ENCODE measurements around the gene TBL1X.
"Not testable (repeated sequence)": the region's sequence is repeated elsewhere in the genome, so short reads cannot be mapped to it uniquely, and the experiment has no call there.

The TBL1X gene

DNA sequence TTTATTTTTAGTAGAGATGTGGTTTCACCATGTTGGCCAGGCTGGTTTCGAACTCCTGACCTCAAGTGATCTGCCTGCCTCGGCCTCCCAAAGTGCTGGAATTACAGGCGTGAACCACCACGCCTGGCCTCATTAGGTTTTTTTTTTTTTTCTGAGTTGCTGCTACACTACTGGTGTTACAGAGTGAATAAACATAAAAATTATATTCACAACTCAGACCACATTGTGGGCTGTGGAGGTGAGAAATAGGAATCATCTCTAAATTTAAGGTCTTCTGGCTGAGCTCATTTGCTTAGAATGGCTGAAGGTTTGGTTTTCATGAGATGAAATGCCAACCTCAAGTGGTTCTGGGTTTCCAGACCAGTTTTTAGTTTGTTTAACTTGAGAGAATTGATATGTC lies 10.6 kb downstream of the TBL1X start:
- H3K27me3 ChIP-seq (ENCODE audit: control insufficient read depth in 1 of 2, insufficient read depth in 2 of 2, low read length in 2 of 2); H3K9me3 ChIP-seq (ENCODE audit: control insufficient read depth in 1 of 2, low read length in 2 of 2); H3K27ac ChIP-seq (ENCODE audit: low read depth, low read length); H3K9ac ChIP-seq (ENCODE audit: low read depth in 1 of 2, low read length in 2 of 2); H3K36me3 ChIP-seq (ENCODE audit: control insufficient read depth in 1 of 2, insufficient read depth in 2 of 2, low read length in 2 of 2); H3K4me3 ChIP-seq (ENCODE audit: low read depth in 1 of 2, low read length in 2 of 2); H3K4me1 ChIP-seq (ENCODE audit: control insufficient read depth in 1 of 2, insufficient read depth in 2 of 2, low read length in 2 of 2): not testable (repeated sequence)

DNA sequence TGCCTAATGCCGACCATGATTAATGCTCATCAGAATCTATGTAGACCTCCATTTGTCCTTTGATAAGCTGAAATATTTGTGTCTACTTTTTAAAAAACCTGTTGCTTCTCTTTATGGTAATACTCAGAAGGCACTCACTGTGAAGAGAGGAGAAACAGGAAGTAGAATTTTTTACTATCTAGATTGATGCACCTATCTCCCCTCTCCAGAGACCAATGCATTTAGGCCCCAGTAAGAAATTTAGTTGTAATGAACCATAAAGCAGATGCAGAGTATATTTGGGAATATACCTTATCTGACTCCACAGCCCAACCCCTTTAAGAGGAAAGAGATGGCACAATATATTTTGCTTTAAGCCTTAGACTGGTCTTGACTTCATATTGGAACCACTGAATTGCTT lies 11.1 kb downstream of the TBL1X start:
- H3K36me3 ChIP-seq (ENCODE audit: control insufficient read depth in 1 of 2, insufficient read depth in 2 of 2, low read length in 2 of 2): no peaks in the 10 kb centered on the region
- H3K9ac ChIP-seq (ENCODE audit: low read depth in 1 of 2, low read length in 2 of 2): no peak overlapping the region
- H3K27ac ChIP-seq (ENCODE audit: low read depth, low read length): no peak overlapping the region
- H3K9me3 ChIP-seq (ENCODE audit: control insufficient read depth in 1 of 2, low read length in 2 of 2): no peaks in the 10 kb centered on the region
- no peaks in the 10 kb centered on the region for H3K27me3 ChIP-seq (ENCODE audit: control insufficient read depth in 1 of 2, insufficient read depth in 2 of 2, low read length in 2 of 2)
- H3K4me1 ChIP-seq (ENCODE audit: control insufficient read depth in 1 of 2, insufficient read depth in 2 of 2, low read length in 2 of 2): no peaks in the 10 kb centered on the region
- H3K4me3 ChIP-seq (ENCODE audit: low read depth in 1 of 2, low read length in 2 of 2): no peak overlapping the region

DNA sequence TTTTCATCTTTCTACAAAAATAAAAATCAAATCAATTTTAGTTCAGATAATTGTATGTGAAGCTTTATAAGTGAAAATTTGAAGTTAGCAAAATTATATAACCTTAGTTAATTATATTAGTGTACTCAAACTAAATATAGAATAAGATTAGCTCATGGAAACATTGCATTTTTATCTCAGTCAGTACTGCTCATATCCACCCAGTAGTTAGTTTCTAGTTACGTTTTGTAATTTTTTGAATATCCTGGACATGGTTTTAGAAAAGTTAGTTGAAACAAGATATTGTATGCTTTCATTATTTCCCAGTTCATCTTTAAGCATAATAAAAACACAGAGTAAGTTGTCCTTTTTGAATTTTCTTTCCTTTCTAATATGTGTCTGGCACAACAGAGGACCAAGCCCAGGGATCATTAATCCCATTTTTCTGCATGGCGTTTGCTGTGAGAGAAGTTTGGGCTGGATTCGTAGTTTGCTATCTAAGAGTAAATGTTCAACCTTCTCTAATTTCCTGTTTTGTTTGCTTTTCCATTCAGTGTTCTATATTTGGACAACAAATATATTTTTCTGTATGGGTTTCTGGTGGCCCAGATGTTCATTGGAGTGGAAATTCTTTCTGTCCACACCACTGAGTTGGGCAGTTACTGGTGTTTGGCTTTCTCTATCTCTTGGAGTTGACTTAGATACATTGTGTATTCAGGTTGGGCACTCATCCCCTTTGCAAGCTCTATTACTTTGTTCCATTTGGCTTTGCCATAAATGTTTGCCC lies 12.1 kb downstream of the TBL1X start:
- no peak overlapping the region for H3K9ac ChIP-seq (ENCODE audit: low read depth in 1 of 2, low read length in 2 of 2)
- no peak overlapping the region for H3K4me3 ChIP-seq (ENCODE audit: low read depth in 1 of 2, low read length in 2 of 2)
- no peaks in the 10 kb centered on the region for H3K27me3 ChIP-seq (ENCODE audit: control insufficient read depth in 1 of 2, insufficient read depth in 2 of 2, low read length in 2 of 2)
- H3K27ac ChIP-seq (ENCODE audit: low read depth, low read length): no peak overlapping the region
- H3K4me1 ChIP-seq (ENCODE audit: control insufficient read depth in 1 of 2, insufficient read depth in 2 of 2, low read length in 2 of 2): no peaks in the 10 kb centered on the region
- no peaks in the 10 kb centered on the region for H3K36me3 ChIP-seq (ENCODE audit: control insufficient read depth in 1 of 2, insufficient read depth in 2 of 2, low read length in 2 of 2)
- no peaks in the 10 kb centered on the region for H3K9me3 ChIP-seq (ENCODE audit: control insufficient read depth in 1 of 2, low read length in 2 of 2)

DNA sequence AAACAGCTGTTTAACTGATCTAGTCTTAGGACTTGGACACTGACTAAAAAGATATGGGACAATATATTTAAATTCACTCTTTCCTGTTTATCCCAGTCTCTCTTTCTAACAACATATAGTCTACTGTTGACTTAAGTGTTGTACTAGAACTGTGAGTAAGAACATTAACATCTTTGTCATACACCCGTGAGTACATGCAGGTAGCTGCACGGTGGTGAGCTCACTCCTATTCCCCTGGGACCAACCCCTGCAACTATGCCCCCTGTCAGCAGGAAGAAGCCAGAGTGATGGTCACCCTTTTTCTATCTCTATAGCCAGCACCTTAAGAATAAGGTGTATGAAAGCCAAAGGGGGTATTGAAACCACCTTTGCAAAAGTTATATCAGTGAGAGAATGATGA lies 17.6 kb downstream of the TBL1X start:
- Histone ChIP-seq H3K36me3 (ENCODE audit: control insufficient read depth in 1 of 2, insufficient read depth in 2 of 2, low read length in 2 of 2) (no peaks in the 10 kb centered on the region), H3K4me1 (ENCODE audit: control insufficient read depth in 1 of 2, insufficient read depth in 2 of 2, low read length in 2 of 2) (no peaks in the 10 kb centered on the region), H3K9me3 (ENCODE audit: control insufficient read depth in 1 of 2, low read length in 2 of 2) (no peaks in the 10 kb centered on the region), H3K4me3 (ENCODE audit: low read depth in 1 of 2, low read length in 2 of 2) (no peak overlapping the region), H3K27me3 (ENCODE audit: control insufficient read depth in 1 of 2, insufficient read depth in 2 of 2, low read length in 2 of 2) (no peaks in the 10 kb centered on the region), H3K9ac (ENCODE audit: low read depth in 1 of 2, low read length in 2 of 2) (no peak overlapping the region), H3K27ac (ENCODE audit: low read depth, low read length) (no peak overlapping the region)

DNA sequence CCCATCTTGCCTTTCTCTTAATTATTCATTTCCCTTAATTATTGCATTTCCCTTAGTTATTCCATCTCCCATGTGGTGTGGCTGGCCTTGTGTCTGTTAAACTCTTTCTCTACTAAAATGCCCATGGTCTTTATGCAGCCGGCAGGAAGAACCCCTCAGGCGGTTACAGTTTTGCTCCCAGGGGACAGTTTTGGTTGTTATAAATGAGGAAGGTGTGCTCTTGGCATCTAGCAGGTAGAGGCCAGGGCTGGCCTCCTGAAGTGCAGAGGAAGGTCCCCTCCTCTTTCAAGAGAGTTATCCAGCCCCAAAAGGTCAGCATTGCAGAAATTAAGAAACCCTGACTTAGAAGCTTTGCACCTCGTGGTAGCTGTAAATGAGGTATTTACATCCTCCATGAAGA lies 18.0 kb downstream of the TBL1X start:
- H3K9me3 ChIP-seq (ENCODE audit: control insufficient read depth in 1 of 2, low read length in 2 of 2): no peaks in the 10 kb centered on the region
- no peaks in the 10 kb centered on the region for H3K27me3 ChIP-seq (ENCODE audit: control insufficient read depth in 1 of 2, insufficient read depth in 2 of 2, low read length in 2 of 2)
- no peak overlapping the region for H3K27ac ChIP-seq (ENCODE audit: low read depth, low read length)
- H3K4me3 ChIP-seq (ENCODE audit: low read depth in 1 of 2, low read length in 2 of 2): no peak overlapping the region
- no peak overlapping the region for H3K9ac ChIP-seq (ENCODE audit: low read depth in 1 of 2, low read length in 2 of 2)
- no peaks in the 10 kb centered on the region for H3K4me1 ChIP-seq (ENCODE audit: control insufficient read depth in 1 of 2, insufficient read depth in 2 of 2, low read length in 2 of 2)
- H3K36me3 ChIP-seq (ENCODE audit: control insufficient read depth in 1 of 2, insufficient read depth in 2 of 2, low read length in 2 of 2): no peaks in the 10 kb centered on the region

DNA sequence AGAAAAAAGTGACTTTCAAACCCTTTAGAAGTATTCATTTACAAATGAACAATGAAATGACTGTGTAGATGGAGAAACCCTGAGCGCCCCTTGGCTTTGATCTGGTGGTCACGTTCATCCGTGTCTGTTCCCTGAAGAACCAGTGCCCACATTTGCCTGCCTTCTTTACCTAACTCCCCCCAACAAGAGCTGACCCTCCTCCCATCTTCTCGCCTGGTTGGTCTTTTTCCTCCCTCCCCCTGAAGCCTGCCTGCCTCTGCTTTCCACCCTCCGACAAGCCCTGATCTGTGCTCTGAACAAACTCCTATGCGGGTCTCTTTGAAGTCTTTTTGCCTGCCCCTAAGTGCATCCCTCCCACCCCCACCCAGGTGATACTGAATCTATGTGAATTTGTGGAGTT lies 18.5 kb downstream of the TBL1X start:
- Histone ChIP-seq H3K36me3 (ENCODE audit: control insufficient read depth in 1 of 2, insufficient read depth in 2 of 2, low read length in 2 of 2) (no peaks in the 10 kb centered on the region), H3K27ac (ENCODE audit: low read depth, low read length) (no peak overlapping the region), H3K9ac (ENCODE audit: low read depth in 1 of 2, low read length in 2 of 2) (no peak overlapping the region), H3K9me3 (ENCODE audit: control insufficient read depth in 1 of 2, low read length in 2 of 2) (no peaks in the 10 kb centered on the region), H3K4me3 (ENCODE audit: low read depth in 1 of 2, low read length in 2 of 2) (no peak overlapping the region), H3K4me1 (ENCODE audit: control insufficient read depth in 1 of 2, insufficient read depth in 2 of 2, low read length in 2 of 2) (no peaks in the 10 kb centered on the region), H3K27me3 (ENCODE audit: control insufficient read depth in 1 of 2, insufficient read depth in 2 of 2, low read length in 2 of 2) (no peaks in the 10 kb centered on the region)

DNA sequence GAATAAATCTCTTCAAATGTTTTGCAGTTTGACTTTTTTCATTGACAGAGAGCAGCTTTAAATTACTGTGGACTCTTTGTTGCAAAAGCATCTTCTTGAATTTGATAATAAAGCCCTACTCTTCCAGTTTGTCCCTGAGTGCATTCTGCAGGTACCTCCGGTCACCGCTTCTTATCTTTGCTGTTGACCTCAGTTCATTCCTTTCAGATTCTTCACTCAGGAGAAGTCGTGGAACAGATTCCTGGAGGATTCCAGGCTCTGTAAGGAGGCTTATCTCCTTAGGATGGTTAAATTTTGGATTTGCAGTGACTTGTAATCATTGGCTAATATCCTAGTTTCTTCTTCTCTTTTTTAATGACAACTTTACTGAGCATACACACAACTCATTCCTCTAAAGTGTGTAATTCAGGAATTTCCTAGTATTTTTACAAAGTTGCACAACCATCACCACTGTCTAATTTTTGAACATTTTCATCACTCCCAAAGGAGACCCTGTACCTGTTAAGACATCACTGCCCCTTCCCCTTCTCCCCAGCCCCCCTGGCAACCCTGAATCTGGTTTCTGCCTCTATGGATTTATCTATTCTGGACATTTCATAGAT lies 22.0 kb downstream of the TBL1X start:
- H3K4me1 ChIP-seq (ENCODE audit: control insufficient read depth in 1 of 2, insufficient read depth in 2 of 2, low read length in 2 of 2): peaks cover 0 to 2% of the 10 kb centered on the region in 2 donors

DNA sequence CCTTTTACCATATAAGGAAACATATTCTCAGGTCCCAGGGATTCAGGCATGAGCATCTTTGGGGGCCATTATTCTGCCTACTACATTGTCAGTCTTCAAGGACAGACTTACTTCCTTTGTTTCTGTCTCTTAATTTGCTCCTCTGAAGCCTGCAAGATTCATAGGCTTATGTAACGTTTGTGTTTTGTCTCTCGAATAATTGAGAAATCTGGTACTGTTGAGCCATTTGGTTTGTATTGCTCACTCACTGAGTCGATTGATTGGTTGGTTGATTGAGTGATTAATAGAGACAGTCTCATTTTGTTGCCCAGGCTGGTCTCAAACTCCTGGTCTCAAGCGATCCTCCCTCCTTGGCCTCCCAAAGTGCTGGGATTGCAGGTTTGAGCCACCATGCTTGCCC lies 23.7 kb downstream of the TBL1X start:
- no peak overlapping the region for H3K27ac ChIP-seq (ENCODE audit: low read depth, low read length)
- no peak overlapping the region for H3K9ac ChIP-seq (ENCODE audit: low read depth in 1 of 2, low read length in 2 of 2)
- no peaks in the 10 kb centered on the region for H3K36me3 ChIP-seq (ENCODE audit: control insufficient read depth in 1 of 2, insufficient read depth in 2 of 2, low read length in 2 of 2)
- no peak overlapping the region for H3K4me3 ChIP-seq (ENCODE audit: low read depth in 1 of 2, low read length in 2 of 2)
- H3K4me1 ChIP-seq (ENCODE audit: control insufficient read depth in 1 of 2, insufficient read depth in 2 of 2, low read length in 2 of 2): peaks cover 0 to 8% of the 10 kb centered on the region in 2 donors
- H3K27me3 ChIP-seq (ENCODE audit: control insufficient read depth in 1 of 2, insufficient read depth in 2 of 2, low read length in 2 of 2): no peaks in the 10 kb centered on the region
- H3K9me3 ChIP-seq (ENCODE audit: control insufficient read depth in 1 of 2, low read length in 2 of 2): no peaks in the 10 kb centered on the region

More for the DNA sequence above, 22.0 kb downstream of the TBL1X start:
- Histone ChIP-seq H3K27ac (ENCODE audit: low read depth, low read length) (no peak overlapping the region), H3K9ac (ENCODE audit: low read depth in 1 of 2, low read length in 2 of 2) (no peak overlapping the region), H3K36me3 (ENCODE audit: control insufficient read depth in 1 of 2, insufficient read depth in 2 of 2, low read length in 2 of 2) (no peaks in the 10 kb centered on the region), H3K4me3 (ENCODE audit: low read depth in 1 of 2, low read length in 2 of 2) (no peak overlapping the region), H3K9me3 (ENCODE audit: control insufficient read depth in 1 of 2, low read length in 2 of 2) (no peaks in the 10 kb centered on the region), H3K27me3 (ENCODE audit: control insufficient read depth in 1 of 2, insufficient read depth in 2 of 2, low read length in 2 of 2) (no peaks in the 10 kb centered on the region)

DNA sequence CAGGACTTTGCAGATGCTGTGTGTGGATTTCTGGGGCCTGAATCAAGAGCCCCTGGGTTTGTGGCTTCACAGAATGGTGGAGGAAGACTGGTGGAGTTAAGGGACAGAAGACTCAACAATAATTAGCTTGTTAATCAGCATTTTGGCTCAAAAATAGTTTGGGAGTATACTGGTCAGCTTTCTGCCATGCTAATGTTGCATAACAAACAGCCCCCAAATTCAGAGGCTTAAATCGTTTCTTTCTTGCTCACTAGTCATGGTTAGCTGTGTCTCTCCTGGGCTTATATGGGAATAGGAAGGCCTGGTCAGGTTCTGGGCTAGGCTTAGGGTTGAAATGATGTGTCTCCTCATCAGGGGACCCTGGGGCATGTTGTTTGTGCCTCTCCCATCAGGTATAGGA lies 24.4 kb downstream of the TBL1X start:
- Histone ChIP-seq H3K27me3 (ENCODE audit: control insufficient read depth in 1 of 2, insufficient read depth in 2 of 2, low read length in 2 of 2) (no peaks in the 10 kb centered on the region), H3K9ac (ENCODE audit: low read depth in 1 of 2, low read length in 2 of 2) (no peak overlapping the region), H3K27ac (ENCODE audit: low read depth, low read length) (no peak overlapping the region), H3K36me3 (ENCODE audit: control insufficient read depth in 1 of 2, insufficient read depth in 2 of 2, low read length in 2 of 2) (no peaks in the 10 kb centered on the region), H3K4me3 (ENCODE audit: low read depth in 1 of 2, low read length in 2 of 2) (no peak overlapping the region), H3K4me1 (ENCODE audit: control insufficient read depth in 1 of 2, insufficient read depth in 2 of 2, low read length in 2 of 2) (peaks cover 0 to 8% of the 10 kb centered on the region in 2 donors), H3K9me3 (ENCODE audit: control insufficient read depth in 1 of 2, low read length in 2 of 2) (no peaks in the 10 kb centered on the region)

DNA sequence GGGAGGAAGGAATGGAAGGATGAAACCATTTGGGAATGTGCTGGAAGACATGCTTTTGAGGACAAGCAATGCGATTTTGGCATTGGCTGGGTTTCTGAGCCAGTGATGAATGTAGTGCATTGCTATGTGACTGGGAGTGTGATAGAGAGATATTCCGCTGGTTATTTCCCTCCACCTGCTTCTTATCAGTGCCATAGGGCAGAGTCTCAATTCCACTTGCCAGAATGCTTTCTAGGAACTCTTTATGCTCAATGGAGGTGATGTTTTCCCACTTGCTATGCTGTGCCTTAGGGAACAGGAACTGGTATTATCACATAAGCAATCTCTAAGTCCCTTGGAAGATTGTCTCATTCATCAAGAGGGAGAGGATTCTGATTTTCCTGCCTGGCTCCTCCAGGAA lies 28.0 kb downstream of the TBL1X start:
- no peaks in the 10 kb centered on the region for H3K27me3 ChIP-seq (ENCODE audit: control insufficient read depth in 1 of 2, insufficient read depth in 2 of 2, low read length in 2 of 2)
- H3K27ac ChIP-seq (ENCODE audit: low read depth, low read length): no peak overlapping the region
- H3K9me3 ChIP-seq (ENCODE audit: control insufficient read depth in 1 of 2, low read length in 2 of 2): no peaks in the 10 kb centered on the region
- no peak overlapping the region for H3K9ac ChIP-seq (ENCODE audit: low read depth in 1 of 2, low read length in 2 of 2)
- peaks cover 0 to 8% of the 10 kb centered on the region in 2 donors for H3K4me1 ChIP-seq (ENCODE audit: control insufficient read depth in 1 of 2, insufficient read depth in 2 of 2, low read length in 2 of 2)
- H3K4me3 ChIP-seq (ENCODE audit: low read depth in 1 of 2, low read length in 2 of 2): no peak overlapping the region
- H3K36me3 ChIP-seq (ENCODE audit: control insufficient read depth in 1 of 2, insufficient read depth in 2 of 2, low read length in 2 of 2): no peaks in the 10 kb centered on the region

All from duodenal mucosa (tissue), 2 donors.